ENCODE results near the gene TLK2. TPM values are rescaled to one million over a fixed set of nuclear protein-coding genes. Genes with fewer than 3 reads are reported as not detected.
"Not testable (repeated sequence)": the region's sequence is repeated elsewhere in the genome, so short reads cannot be mapped to it uniquely, and the experiment has no call there.

TLK2 gene
- 10 to 100 TPM; 40.5 to 51.6 TPM for total RNA-seq
- long read RNA-seq, partial matches to known transcripts = 14 of 40 reads
- long read RNA-seq, other reads (novel, unspliced or antisense) = 16 of 40 reads

- intact Hi-C loops (cut with DNase I, micrococcal nuclease) = no loop called here
Observed at GRCh38 chr17:62478424-62478879, at the start of gene TLK2. TSS of gene TLK2 (plus strand) at chr17:62478825. CDS start at chr17:62481126, 2,301 bp downstream.

GRCh38 chr17:62435251-62435650 lies 43.4 kb upstream of the TLK2 start:
- ATAC-seq = peak; percentile 90
- intact Hi-C loops (cut with DNase I, micrococcal nuclease) = not testable (repeated sequence)

More at GRCh38 chr17:62478424-62478879, at the start of gene TLK2:
- ATAC-seq (peak; percentile 68), DNase-seq (peak; percentile 70 to 77)

GRCh38 chr17:62441181-62441580 lies 37.4 kb upstream of the TLK2 start:
- DNase-seq; intact Hi-C loops (cut with DNase I, micrococcal nuclease); ATAC-seq: not testable (repeated sequence)

More at GRCh38 chr17:62435251-62435650, 43.4 kb upstream of the TLK2 start:
- not testable (repeated sequence) for DNase-seq

- DNase-seq (no peak), ATAC-seq (no peak)
- intact Hi-C loops (cut with DNase I, micrococcal nuclease) = no loop called here
Observed at GRCh38 chr17:62444063-62444462, 34.6 kb upstream of the TLK2 start.

- ATAC-seq; DNase-seq; intact Hi-C loops (cut with DNase I, micrococcal nuclease): not testable (repeated sequence)
Observed at GRCh38 chr17:62445791-62446190, 32.8 kb upstream of the TLK2 start.

- intact Hi-C loops (cut with DNase I, micrococcal nuclease); ATAC-seq: not testable (repeated sequence)
Observed at GRCh38 chr17:62452195-62452594, 26.4 kb upstream of the TLK2 start.

GRCh38 chr17:62453041-62453440 lies 25.6 kb upstream of the TLK2 start:
- ATAC-seq; DNase-seq; intact Hi-C loops (cut with DNase I, micrococcal nuclease): not testable (repeated sequence)

More at GRCh38 chr17:62452195-62452594, 26.4 kb upstream of the TLK2 start:
- not testable (repeated sequence) for DNase-seq

GRCh38 chr17:62453656-62454055 lies 25.0 kb upstream of the TLK2 start:
- DNase-seq; intact Hi-C loops (cut with DNase I, micrococcal nuclease); ATAC-seq: not testable (repeated sequence)

- ATAC-seq, DNase-seq: not testable (repeated sequence)
Observed at GRCh38 chr17:62454111-62454510, 24.5 kb upstream of the TLK2 start.

GRCh38 chr17:62456016-62456415 lies 22.6 kb upstream of the TLK2 start:
- intact Hi-C loops (cut with DNase I, micrococcal nuclease) = no loop called here
- ATAC-seq = no peak
- no peak for DNase-seq

More at GRCh38 chr17:62454111-62454510, 24.5 kb upstream of the TLK2 start:
- intact Hi-C loops (cut with DNase I, micrococcal nuclease) = not testable (repeated sequence)

- DNase-seq; intact Hi-C loops (cut with DNase I, micrococcal nuclease): not testable (repeated sequence)
- peak; percentile 9 for ATAC-seq
Observed at GRCh38 chr17:62458483-62458882, 20.1 kb upstream of the TLK2 start.

GRCh38 chr17:62464422-62464821 lies 14.2 kb upstream of the TLK2 start:
- DNase-seq; intact Hi-C loops (cut with DNase I, micrococcal nuclease); ATAC-seq: not testable (repeated sequence)

- DNase-seq; ATAC-seq; intact Hi-C loops (cut with DNase I, micrococcal nuclease): not testable (repeated sequence)
Observed at GRCh38 chr17:62465271-62465670, 13.4 kb upstream of the TLK2 start.

GRCh38 chr17:62470666-62471379 lies 7.8 kb upstream of the TLK2 start:
- intact Hi-C loops (cut with DNase I, micrococcal nuclease) = not testable (repeated sequence)
- peak; percentile 81 for ATAC-seq
- peak; percentile 93 to 94 for DNase-seq

GRCh38 chr17:62471380-62471880 lies 7.2 kb upstream of the TLK2 start:
- ATAC-seq = peak; percentile 80
- DNase-seq = peak in 1 of 2 donors; percentile 29
- intact Hi-C loops (cut with DNase I, micrococcal nuclease) = not testable (repeated sequence)

GRCh38 chr17:62473030-62473982 lies 5.3 kb upstream of the TLK2 start:
- DNase-seq (peak; percentile 27 to 39), ATAC-seq (peak; percentile 50)
- intact Hi-C loops (cut with DNase I, micrococcal nuclease) = not testable (repeated sequence)

GRCh38 chr17:62477111-62477510 lies 1.5 kb upstream of the TLK2 start:
- DNase-seq; intact Hi-C loops (cut with DNase I, micrococcal nuclease); ATAC-seq: not testable (repeated sequence)

GRCh38 chr17:62477718-62478408 lies 762 bp upstream of the TLK2 start:
- peak; percentile 49 to 69 for DNase-seq
- intact Hi-C loops (cut with DNase I, micrococcal nuclease) = not testable (repeated sequence)
- ATAC-seq = peak; percentile 50

Measured in left colon (tissue), 2 donors.